GM23248 (cell line): ENCODE results near the gene HIVEP3. TPM values are rescaled to one million over a fixed set of nuclear protein-coding genes. Genes with fewer than 3 reads are reported as not detected.

Source experiments
- DNase-seq: peaks from one replicate; pipeline ENCODE4 v3.0.0-alpha.2; 2015
- H2AFZ ChIP-seq: fragments of 200-600 bp; sonication (generic); 2 replicates; pipeline ENCODE4 v1.6.1; 2016; ENCODE audit warnings: antibody characterized with exemption
- H3F3A ChIP-seq: fragments of 200-600 bp; sonication (generic); 2 replicates; pipeline ENCODE4 v1.6.1; 2016; ENCODE audit warnings: mild to moderate bottlenecking, antibody characterized with exemption, mixed run types; ENCODE audit not compliant: insufficient read depth
- H3K27ac ChIP-seq: fragments of 200-600 bp; sonication (generic); 2 replicates; pipeline ENCODE4 v1.5.1; 2016; ENCODE audit warnings: mild to moderate bottlenecking
- H3K27me3 ChIP-seq: fragments of 200-600 bp; sonication (generic); replicated peaks from 2 replicates; pipeline ENCODE4 v1.6.1; 2016; ENCODE audit warnings: mild to moderate bottlenecking; ENCODE audit not compliant: insufficient read depth
- H3K36me3 ChIP-seq: fragments of 200-600 bp; sonication (generic); 2 replicates; pipeline ENCODE4 v1.6.1; 2016; ENCODE audit warnings: low read depth, mild to moderate bottlenecking
- H3K4me1 ChIP-seq: fragments of 200-600 bp; sonication (generic); 2 replicates; pipeline ENCODE4 v1.6.1; 2016; ENCODE audit warnings: mild to moderate bottlenecking; ENCODE audit not compliant: insufficient read depth
- H3K4me2 ChIP-seq: fragments of 200-600 bp; sonication (generic); one replicate; pipeline ENCODE4 v1.6.1; 2016; ENCODE audit warnings: mild to moderate bottlenecking; ENCODE audit not compliant: unreplicated experiment
- H3K4me3 ChIP-seq: fragments of 200-600 bp; sonication (generic); 2 replicates; pipeline ENCODE4 v1.5.1; 2016; ENCODE audit warnings: mild to moderate bottlenecking
- H3K79me2 ChIP-seq: fragments of 200-600 bp; sonication (generic); 2 replicates; pipeline ENCODE4 v1.6.1; 2016; ENCODE audit warnings: mild to moderate bottlenecking; ENCODE audit not compliant: insufficient read depth
- H3K9ac ChIP-seq: fragments of 200-600 bp; sonication (generic); 2 replicates; pipeline ENCODE4 v1.6.1; 2016; ENCODE audit warnings: mild to moderate bottlenecking
- H3K9me2 ChIP-seq: fragments of 200-600 bp; sonication (generic); 2 replicates; pipeline ENCODE4 v1.6.1; 2016; ENCODE audit warnings: mixed run types, mild to moderate bottlenecking, moderate library complexity; ENCODE audit not compliant: insufficient read depth
- H3K9me3 ChIP-seq: fragments of 200-600 bp; sonication (generic); one replicate; pipeline ENCODE4 v1.6.1; 2017; ENCODE audit warnings: low read depth
- H4K20me1 ChIP-seq: fragments of 200-600 bp; sonication (generic); 2 replicates; pipeline ENCODE4 v1.6.0; 2016; ENCODE audit not compliant: insufficient read depth
- EZH2 ChIP-seq: fragments of 200-600 bp; sonication (generic); IDR thresholded peaks from 2 replicates; pipeline ENCODE4 v1.6.1; 2018; ENCODE audit warnings: antibody characterized with exemption, mild to moderate bottlenecking; ENCODE audit not compliant: insufficient read depth, poor library complexity, severe bottlenecking
- EZH2phosphoT487 ChIP-seq: fragments of 200-600 bp; sonication (generic); IDR thresholded peaks from 2 replicates; pipeline ENCODE4 v1.6.1; 2018; ENCODE audit warnings: antibody characterized with exemption, moderate library complexity, mild to moderate bottlenecking, low read depth; ENCODE audit not compliant: insufficient read depth
- WGBS, 2 experiments: methylation state at CpG; one replicate each; pipeline ENCODE4 v1.1.6; 2015 to 2017; ENCODE audit warnings: low lambda C conversion rate in 2 of 2, low coverage in 1 of 2; ENCODE audit errors: missing lambda C conversion rate in 2 of 2; 5-methylcytosine and 5-hydroxymethylcytosine counted together
- in situ Hi-C: fragments of 300-500 bp; cut with MboI; formaldehyde crosslinking; loops from 2 replicates; pipeline ENCODE4 v1.15.0; 2020
- polyA plus RNA-seq: library from polyadenylated mRNA; unstranded; fragments of >200 nt; fragmentation: Nextera tagmentation; extraction: Ambion mirVana; gene quantifications from 2 replicates; pipeline ENCODE4 v1.2.1, GENCODE V29; 2016
- total RNA-seq: library from RNA; depleted of rRNA; stranded (reverse); fragments of >200 nt; shearing (Covaris generic); gene quantifications from 2 replicates; pipeline ENCODE4 v1.2.3, GENCODE V29; 2014

HIVEP3 gene
- total and polyA plus RNA-seq, 2 experiments from 2014 or later: 1.7 to 7.2 TPM

- H3K27me3 ChIP-seq: no peaks in the 10 kb centered on the region
- no peaks in the 10 kb centered on the region for H4K20me1 ChIP-seq
- H3K9ac ChIP-seq: no peak overlapping the region
- no peak for DNase-seq
- H3K9me2 ChIP-seq: no peaks in the 10 kb centered on the region
- H3K36me3 ChIP-seq: no peaks in the 10 kb centered on the region
- 84 to 86% methylated on average over 22 to 23 of the region's 24 CpGs for WGBS, 2 experiments
- no peak overlapping the region for H3K4me3 ChIP-seq
- no peak overlapping the region for H2AFZ ChIP-seq
- TF ChIP-seq EZH2phosphoT487 (no peak), EZH2 (no peak)
- H3K4me1 ChIP-seq: no peaks in the 10 kb centered on the region
- H3K4me2 ChIP-seq: no peak overlapping the region
- in situ Hi-C loops: no loop called here
- H3K79me2 ChIP-seq: no peaks in the 10 kb centered on the region
- H3K9me3 ChIP-seq: no peaks in the 10 kb centered on the region
- H3K27ac ChIP-seq: no peak overlapping the region
- H3F3A ChIP-seq: no peaks in the 10 kb centered on the region
Measured at GRCh38 chr1:41726899-41727748, 191.6 kb downstream of the HIVEP3 start.

- Histone ChIP-seq H3K36me3 (no peaks in the 10 kb centered on the region), H3F3A (no peaks in the 10 kb centered on the region), H3K4me2 (no peak overlapping the region), H3K9me3 (no peaks in the 10 kb centered on the region), H3K27me3 (no peaks in the 10 kb centered on the region), H3K4me3 (no peak overlapping the region), H4K20me1 (no peaks in the 10 kb centered on the region), H3K79me2 (no peaks in the 10 kb centered on the region), H3K9ac (no peak overlapping the region), H3K27ac (no peak overlapping the region), H3K4me1 (no peaks in the 10 kb centered on the region), H3K9me2 (no peaks in the 10 kb centered on the region), H2AFZ (no peak overlapping the region)
- DNase-seq: no peak
- in situ Hi-C loops: no loop called here
- no peak for TF ChIP-seq EZH2
- TF ChIP-seq EZH2phosphoT487: no peak
- 77 to 79% methylated on average over 4 of the region's 4 CpGs for WGBS, 2 experiments
Measured at GRCh38 chr1:41726292-41726691, 192.4 kb downstream of the HIVEP3 start.

GRCh38 chr1:41724926-41725325 is 193.8 kb downstream of the HIVEP3 start:
- Histone ChIP-seq H3F3A (no peaks in the 10 kb centered on the region), H3K4me1 (no peaks in the 10 kb centered on the region), H3K27me3 (no peaks in the 10 kb centered on the region), H3K9me2 (no peaks in the 10 kb centered on the region), H3K36me3 (no peaks in the 10 kb centered on the region), H3K4me2 (no peak overlapping the region), H3K9me3 (no peaks in the 10 kb centered on the region), H4K20me1 (no peaks in the 10 kb centered on the region), H3K79me2 (no peaks in the 10 kb centered on the region), H2AFZ (no peak overlapping the region), H3K4me3 (no peak overlapping the region), H3K9ac (no peak overlapping the region), H3K27ac (no peak overlapping the region)
- 95% methylated on average over 3 of the region's 3 CpGs for WGBS, 2 experiments
- DNase-seq: no peak
- in situ Hi-C loops: no loop called here
- no peak for TF ChIP-seq EZH2phosphoT487
- no peak for TF ChIP-seq EZH2

GRCh38 chr1:41724248-41724647 is 194.5 kb downstream of the HIVEP3 start:
- H3K27ac ChIP-seq: no peak overlapping the region
- H2AFZ ChIP-seq: no peak overlapping the region
- no peaks in the 10 kb centered on the region for H3K79me2 ChIP-seq
- no peak overlapping the region for H3K9ac ChIP-seq
- no peaks in the 10 kb centered on the region for H3F3A ChIP-seq
- no peaks in the 10 kb centered on the region for H3K4me1 ChIP-seq
- DNase-seq: no peak
- no peaks in the 10 kb centered on the region for H3K9me2 ChIP-seq
- no peaks in the 10 kb centered on the region for H3K27me3 ChIP-seq
- WGBS, 2 experiments: 36% methylated on average over 2 of the region's 2 CpGs
- no peak overlapping the region for H3K4me2 ChIP-seq
- H4K20me1 ChIP-seq: no peaks in the 10 kb centered on the region
- no peaks in the 10 kb centered on the region for H3K36me3 ChIP-seq
- in situ Hi-C loops: no loop called here
- H3K9me3 ChIP-seq: no peaks in the 10 kb centered on the region
- no peak overlapping the region for H3K4me3 ChIP-seq
- TF ChIP-seq EZH2phosphoT487 (no peak), EZH2 (no peak)

- H3K27me3 ChIP-seq: no peaks in the 10 kb centered on the region
- H3K4me2 ChIP-seq: no peak overlapping the region
- no peaks in the 10 kb centered on the region for H3K79me2 ChIP-seq
- TF ChIP-seq EZH2 (no peak), EZH2phosphoT487 (no peak)
- in situ Hi-C loops: no loop called here
- no peak for DNase-seq
- H3K4me3 ChIP-seq: no peak overlapping the region
- H3K9me2 ChIP-seq: no peaks in the 10 kb centered on the region
- H3K9me3 ChIP-seq: no peaks in the 10 kb centered on the region
- no peaks in the 10 kb centered on the region for H3F3A ChIP-seq
- no peak overlapping the region for H3K27ac ChIP-seq
- WGBS, 2 experiments: 62 to 68% methylated on average over 4 of the region's 4 CpGs
- H3K4me1 ChIP-seq: no peaks in the 10 kb centered on the region
- no peaks in the 10 kb centered on the region for H4K20me1 ChIP-seq
- H2AFZ ChIP-seq: no peak overlapping the region
- no peaks in the 10 kb centered on the region for H3K36me3 ChIP-seq
- no peak overlapping the region for H3K9ac ChIP-seq
Measured at GRCh38 chr1:41723786-41724185, 194.9 kb downstream of the HIVEP3 start.
